K562 (cell line): ENCODE measurements around the gene KRT80. TPM values are rescaled to one million over a fixed set of nuclear protein-coding genes. Genes with fewer than 3 reads are reported as not detected.

Experiments used
- BRD9 ChIP-seq: fragments of 450-650 bp; IDR thresholded peaks from 2 replicates; pipeline ENCODE4 v1.6.1; 2018; ENCODE audit warnings: low read depth; ENCODE audit not compliant: partially characterized antibody
- HNRNPUL1 ChIP-seq: fragments of 200-400 bp; formaldehyde crosslinking; IDR thresholded peaks from 2 replicates; pipeline ENCODE4 v1.6.1; 2017; ENCODE audit warnings: low read length
- KAT8 ChIP-seq: fragments of 450-650 bp; IDR thresholded peaks from 2 replicates; pipeline ENCODE4 v1.6.1; 2016; ENCODE audit warnings: low read depth, mild to moderate bottlenecking
- MITF ChIP-seq: IDR thresholded peaks from 2 replicates; pipeline ENCODE4 v1.6.1; 2014; ENCODE audit warnings: antibody characterized with exemption
- NFIC ChIP-seq: fragments of 450-650 bp; IDR thresholded peaks from 2 replicates; pipeline ENCODE4 v1.6.1; 2017; ENCODE audit warnings: mild to moderate bottlenecking, inconsistent platforms
- PTBP1 ChIP-seq: fragments of 200-400 bp; formaldehyde crosslinking; IDR thresholded peaks from 2 replicates; pipeline ENCODE4 v1.6.1; 2017; ENCODE audit warnings: low read depth, low read length
- SMAD1 ChIP-seq: fragments of 150-350 bp; IDR thresholded peaks from 2 replicates; pipeline ENCODE4 v1.6.1; 2014; ENCODE audit warnings: low read length, low read depth; ENCODE audit not compliant: partially characterized antibody
- SP1 ChIP-seq: sonication (generic); formaldehyde crosslinking; IDR thresholded peaks from 2 replicates; pipeline ENCODE4 v1.8.1; 2022; ENCODE audit warnings: mild to moderate bottlenecking, missing genetic modification reagents
- YY1 ChIP-seq, 3 experiments: IDR thresholded peaks; 2 replicates each; pipeline ENCODE4 v1.6.1; 2011; ENCODE audit warnings: low read length in 2 of 3, mild to moderate bottlenecking in 2 of 3, moderate library complexity in 2 of 3, borderline replicate concordance in 1 of 3, control low read depth in 1 of 3, low read depth in 1 of 3; ENCODE audit not compliant: insufficient read depth in 3 of 3, insufficient replicate concordance in 2 of 3, control insufficient read depth in 1 of 3, insufficient read length in 1 of 3; ENCODE audit errors: extremely low read depth in 1 of 3
- ZNF165 ChIP-seq: fragments of 250-450 bp; sonication (Bioruptor Pico); IDR thresholded peaks from 2 replicates; pipeline ENCODE4 v1.4.0; 2020; ENCODE audit warnings: borderline replicate concordance
- ZNF277 ChIP-seq: fragments of 250-450 bp; sonication (Bioruptor Pico); IDR thresholded peaks from 2 replicates; pipeline ENCODE4 v1.8.0; 2022; ENCODE audit warnings: inconsistent platforms, mild to moderate bottlenecking, moderate library complexity, borderline replicate concordance
- ZNF316 ChIP-seq: fragments of 450-650 bp; IDR thresholded peaks from 2 replicates; pipeline ENCODE4 v1.6.1; 2016
- ZNF445 ChIP-seq: fragments of 250-450 bp; sonication (Bioruptor Pico); IDR thresholded peaks from 2 replicates; pipeline ENCODE4 v1.4.0; 2020; ENCODE audit warnings: low read depth, mild to moderate bottlenecking, moderate library complexity
- ZNF584 ChIP-seq: fragments of 200-800 bp; sonication (Bioruptor generic); IDR thresholded peaks from 2 replicates; pipeline ENCODE4 v1.6.1; 2016; ENCODE audit warnings: low read depth, mild to moderate bottlenecking, missing genetic modification characterization, missing compliant biosample characterization
- polyA plus RNA-seq, 8 experiments: library from polyadenylated mRNA; depleted of rRNA in 4 of 8; stranded (reverse) in 5 of 8; unstranded in 3 of 8; fragments of >200 nt; fragmentation: Nextera tagmentation in 2 of 8; fragmentation: Illumina TruSeq in 1 of 8; extraction: Ambion mirVana in 2 of 8; extraction: Trizol in 1 of 8; gene quantifications; 2 replicates each; pipeline versions ENCODE4 v1.2.1 to v1.2.3, GENCODE V29; 2011 to 2014; ENCODE audit warnings: inconsistent platforms in 1 of 8, missing spikeins in 1 of 8
- total RNA-seq, 7 experiments: library from RNA; depleted of rRNA in 6 of 7; stranded (reverse); fragments of >200 nt in 6 of 7; fragmentation: Illumina TruSeq in 2 of 7; extraction: Trizol in 2 of 7; gene quantifications; 2 replicates each; pipeline versions ENCODE4 v1.2.1 to v1.2.3, GENCODE V29; 2011 to 2021; ENCODE audit warnings: low replicate concordance in 1 of 7
- TF ChIP-seq, protein P1 (sequence below), 2 experiments: fragments of 450-650 bp; conservative IDR thresholded peaks; 2 replicates each; pipeline ENCODE4 v1.6.1; 2017; ENCODE audit warnings: mild to moderate bottlenecking in 2 of 2, moderate library complexity in 2 of 2
- TF ChIP-seq, protein P2 (sequence below): fragments of 450-650 bp; IDR thresholded peaks from 2 replicates; pipeline ENCODE4 v1.6.1; 2016; ENCODE audit warnings: mild to moderate bottlenecking

KRT80 gene
- total and polyA plus RNA-seq, 9 of the 15 experiments (the other 6 are each of a cell fraction or from before 2014, with no cell fraction given), result not detected

GRCh38 chr12:52120951-52121823 is 70.6 kb downstream of the KRT80 start (continued):
- TF ChIP-seq MITF (no peak), PTBP1 (no peak), NFIC (no peak), ZNF584 (CRISPR knock-in tag) (no peak), SMAD1 (no peak), SP1 (CRISPR knock-in tag) (no peak), KAT8 (no peak), ZNF445 (no peak), ZNF277 (no peak), YY1 (IDR thresholded peaks at IDR 0.05; ENCODE audit: borderline replicate concordance in 1 of 3, control insufficient read depth in 1 of 3, extremely low read depth in 1 of 3, insufficient read depth in 3 of 3, insufficient read length in 1 of 3, insufficient replicate concordance in 2 of 3, low read depth in 1 of 3, low read length in 2 of 3) (peak in 1 of 3 experiments; percentile 58), HNRNPUL1 (no peak), ZNF316 (no peak), BRD9 (no peak), ZNF165 (CRISPR knock-in tag) (no peak)
- TF ChIP-seq, protein P1, sequence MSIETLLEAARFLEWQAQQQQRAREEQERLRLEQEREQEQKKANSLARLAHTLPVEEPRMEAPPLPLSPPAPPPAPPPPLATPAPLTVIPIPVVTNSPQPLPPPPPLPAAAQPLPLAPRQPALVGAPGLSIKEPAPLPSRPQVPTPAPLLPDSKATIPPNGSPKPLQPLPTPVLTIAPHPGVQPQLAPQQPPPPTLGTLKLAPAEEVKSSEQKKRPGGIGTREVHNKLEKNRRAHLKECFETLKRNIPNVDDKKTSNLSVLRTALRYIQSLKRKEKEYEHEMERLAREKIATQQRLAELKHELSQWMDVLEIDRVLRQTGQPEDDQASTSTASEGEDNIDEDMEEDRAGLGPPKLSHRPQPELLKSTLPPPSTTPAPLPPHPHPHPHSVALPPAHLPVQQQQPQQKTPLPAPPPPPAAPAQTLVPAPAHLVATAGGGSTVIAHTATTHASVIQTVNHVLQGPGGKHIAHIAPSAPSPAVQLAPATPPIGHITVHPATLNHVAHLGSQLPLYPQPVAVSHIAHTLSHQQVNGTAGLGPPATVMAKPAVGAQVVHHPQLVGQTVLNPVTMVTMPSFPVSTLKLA (conservative IDR thresholded peaks at IDR 0.05), result no peak
- TF ChIP-seq, protein P2, sequence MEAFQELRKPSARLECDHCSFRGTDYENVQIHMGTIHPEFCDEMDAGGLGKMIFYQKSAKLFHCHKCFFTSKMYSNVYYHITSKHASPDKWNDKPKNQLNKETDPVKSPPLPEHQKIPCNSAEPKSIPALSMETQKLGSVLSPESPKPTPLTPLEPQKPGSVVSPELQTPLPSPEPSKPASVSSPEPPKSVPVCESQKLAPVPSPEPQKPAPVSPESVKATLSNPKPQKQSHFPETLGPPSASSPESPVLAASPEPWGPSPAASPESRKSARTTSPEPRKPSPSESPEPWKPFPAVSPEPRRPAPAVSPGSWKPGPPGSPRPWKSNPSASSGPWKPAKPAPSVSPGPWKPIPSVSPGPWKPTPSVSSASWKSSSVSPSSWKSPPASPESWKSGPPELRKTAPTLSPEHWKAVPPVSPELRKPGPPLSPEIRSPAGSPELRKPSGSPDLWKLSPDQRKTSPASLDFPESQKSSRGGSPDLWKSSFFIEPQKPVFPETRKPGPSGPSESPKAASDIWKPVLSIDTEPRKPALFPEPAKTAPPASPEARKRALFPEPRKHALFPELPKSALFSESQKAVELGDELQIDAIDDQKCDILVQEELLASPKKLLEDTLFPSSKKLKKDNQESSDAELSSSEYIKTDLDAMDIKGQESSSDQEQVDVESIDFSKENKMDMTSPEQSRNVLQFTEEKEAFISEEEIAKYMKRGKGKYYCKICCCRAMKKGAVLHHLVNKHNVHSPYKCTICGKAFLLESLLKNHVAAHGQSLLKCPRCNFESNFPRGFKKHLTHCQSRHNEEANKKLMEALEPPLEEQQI, result no peak
